Liver (tissue), 9 donors: ENCODE results near the gene POPDC2. TPM values are rescaled to one million over a fixed set of nuclear protein-coding genes. Genes with fewer than 3 reads are reported as not detected.
"Not testable (repeated sequence)": the region's sequence is repeated elsewhere in the genome, so short reads cannot be mapped to it uniquely, and the experiment has no call there.

Experiments
- DNase-seq: peaks from one replicate; pipeline ENCODE4 v3.0.0-alpha.2; 2017; ENCODE audit warnings: low spot score
- H3K27ac ChIP-seq, 2 donors: one replicate each; pipeline ENCODE4 v1.7.0; 2013; ENCODE audit warnings: inconsistent platforms in 2 of 2, low read length in 2 of 2, control low read depth in 1 of 2, low read depth in 1 of 2, mild to moderate bottlenecking in 1 of 2
- H3K27me3 ChIP-seq, 4 donors: one replicate each; pipeline versions ENCODE4 v1.6.1 to v1.7.0; 2013; ENCODE audit warnings: low read length in 3 of 4, inconsistent platforms in 1 of 4, mild to moderate bottlenecking in 1 of 4, moderate library complexity in 1 of 4; ENCODE audit not compliant: control insufficient read depth in 4 of 4, insufficient read depth in 4 of 4
- H3K36me3 ChIP-seq, 4 donors: one replicate each; pipeline versions ENCODE4 v1.6.1 to v1.7.0; 2013; ENCODE audit warnings: low read length in 3 of 4, mild to moderate bottlenecking in 3 of 4, low read depth in 1 of 4, moderate library complexity in 1 of 4; ENCODE audit not compliant: control insufficient read depth in 4 of 4, insufficient read depth in 3 of 4
- H3K4me1 ChIP-seq, 4 donors: one replicate each; pipeline versions ENCODE4 v1.6.1 to v1.7.0; 2013; ENCODE audit warnings: low read length in 3 of 4, mild to moderate bottlenecking in 3 of 4, moderate library complexity in 1 of 4; ENCODE audit not compliant: control insufficient read depth in 4 of 4, insufficient read depth in 4 of 4
- H3K4me3 ChIP-seq, 3 donors: one replicate each; pipeline versions ENCODE4 v1.6.1 to v1.7.0; 2013; ENCODE audit warnings: low read length in 3 of 3, control low read depth in 1 of 3, low read depth in 1 of 3, mild to moderate bottlenecking in 1 of 3
- H3K9ac ChIP-seq, 2 donors: one replicate each; pipeline ENCODE4 v1.7.0; 2013; ENCODE audit warnings: low read length in 2 of 2, mild to moderate bottlenecking in 2 of 2, moderate library complexity in 2 of 2, control low read depth in 1 of 2, low read depth in 1 of 2
- H3K9me3 ChIP-seq, 4 donors: one replicate each; pipeline versions ENCODE4 v1.6.1 to v1.7.0; 2013; ENCODE audit warnings: low read length in 3 of 4; ENCODE audit not compliant: control insufficient read depth in 4 of 4
- FOXA2 ChIP-seq: IDR thresholded peaks from 2 replicates; pipeline ENCODE4 v1.6.1; 2016; ENCODE audit warnings: antibody characterized with exemption
- HNF4A ChIP-seq, 2 donors: conservative IDR thresholded peaks; 2 replicates each; pipeline ENCODE4 v1.6.1; 2016; ENCODE audit warnings: antibody characterized with exemption in 2 of 2, mild to moderate bottlenecking in 2 of 2
- JUND ChIP-seq, 2 donors: IDR thresholded peaks; 2 replicates each; pipeline ENCODE4 v1.6.1; 2016; ENCODE audit warnings: antibody characterized with exemption in 2 of 2
- MAX ChIP-seq: IDR thresholded peaks from 2 replicates; pipeline ENCODE4 v1.6.1; 2016; ENCODE audit warnings: antibody characterized with exemption
- NR2F2 ChIP-seq: IDR thresholded peaks from 2 replicates; pipeline ENCODE4 v1.6.1; 2016; ENCODE audit warnings: antibody characterized with exemption
- RAD21 ChIP-seq, 2 donors: IDR thresholded peaks; 2 replicates each; pipeline ENCODE4 v1.6.1; 2016; ENCODE audit warnings: antibody characterized with exemption in 2 of 2, mild to moderate bottlenecking in 2 of 2
- SP1 ChIP-seq: IDR thresholded peaks from 2 replicates; pipeline ENCODE4 v1.6.1; 2018; ENCODE audit warnings: antibody characterized with exemption, mild to moderate bottlenecking
- WGBS: extraction: QIAGEN DNeasy Blood & Tissue Kit; methylation state at CpG from one replicate; pipeline ENCODE4 v1.1.7; 2013; 5-methylcytosine and 5-hydroxymethylcytosine counted together
- polyA plus RNA-seq, 2 donors: library from polyadenylated mRNA; stranded (reverse) in 1 of 2; unstranded in 1 of 2; fragments of 200-250 nt in 1 of 2; fragments of >200 nt in 1 of 2; fragmentation: Nextera tagmentation in 1 of 2; extraction: Ambion mirVana in 1 of 2; gene quantifications; one replicate each; pipeline versions ENCODE4 v1.2.1 to v1.2.3, GENCODE V29; 2013 to 2015
- total RNA-seq, 2 donors: library from RNA; depleted of rRNA; stranded (reverse); fragments of >200 nt; gene quantifications; one replicate each; pipeline ENCODE4 v1.2.3, GENCODE V29; 2014
- donor health status: healthy.
- donor health status: healthy.
- donor health status: healthy.
- donor health status: healthy.
- donor health status: healthy.

POPDC2 gene
- total and polyA plus RNA-seq, 4 donors: 0.16 to 1.1 (median 0.46) TPM

DNA sequence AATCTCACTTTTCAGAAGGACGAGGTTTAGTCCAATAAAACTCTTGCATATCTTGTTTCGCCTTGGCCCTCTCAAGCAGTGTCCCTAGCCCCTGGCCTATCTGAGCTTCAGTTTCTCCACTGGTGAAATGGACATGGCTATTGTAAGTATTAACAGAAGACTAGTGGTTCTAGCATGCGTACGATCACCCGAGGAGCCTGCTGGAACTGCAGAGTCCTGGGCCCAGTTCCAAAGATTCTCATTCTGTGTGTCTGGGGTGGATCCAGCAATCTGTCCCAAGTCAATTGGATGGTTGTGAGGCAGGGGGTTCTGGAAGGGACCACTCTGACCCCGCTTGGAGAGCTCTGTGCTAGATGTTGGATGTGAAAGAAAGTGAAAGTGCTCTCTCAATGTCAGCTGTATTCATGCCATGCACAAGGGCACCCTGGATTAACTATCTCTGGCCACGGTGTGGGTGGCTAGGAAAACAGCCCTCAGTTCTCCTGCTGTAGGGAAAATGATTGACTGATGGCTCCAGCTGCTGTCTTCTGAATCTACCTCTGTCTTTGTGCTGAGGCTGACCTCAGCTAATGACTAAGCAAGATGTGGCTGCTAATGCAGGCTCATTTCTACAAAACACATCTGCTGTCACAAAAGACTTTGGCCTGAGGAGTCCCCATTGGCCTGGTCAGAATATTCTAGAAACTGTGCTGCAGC is 64.6 kb downstream of the POPDC2 start:
- DNase-seq: no peak
- H3K4me3 ChIP-seq: peak overlapping the region in 1 of 3 donors; percentile 3
- H3K9ac ChIP-seq: no peak overlapping the region
- no peaks in the 10 kb centered on the region for H3K27me3 ChIP-seq
- peak overlapping the region in 1 of 2 donors; percentile 44 for H3K27ac ChIP-seq
- no peaks in the 10 kb centered on the region for H3K9me3 ChIP-seq
- peaks cover 2 to 42% (median 24%) of the 10 kb centered on the region in 4 donors for H3K4me1 ChIP-seq
- H3K36me3 ChIP-seq: no peaks in the 10 kb centered on the region
- TF ChIP-seq HNF4A (conservative IDR thresholded peaks at IDR 0.05) (peak in 1 of 2 donors; percentile 23), MAX (no peak)
- WGBS: 74% methylated on average over 7 of the region's 7 CpGs

DNA sequence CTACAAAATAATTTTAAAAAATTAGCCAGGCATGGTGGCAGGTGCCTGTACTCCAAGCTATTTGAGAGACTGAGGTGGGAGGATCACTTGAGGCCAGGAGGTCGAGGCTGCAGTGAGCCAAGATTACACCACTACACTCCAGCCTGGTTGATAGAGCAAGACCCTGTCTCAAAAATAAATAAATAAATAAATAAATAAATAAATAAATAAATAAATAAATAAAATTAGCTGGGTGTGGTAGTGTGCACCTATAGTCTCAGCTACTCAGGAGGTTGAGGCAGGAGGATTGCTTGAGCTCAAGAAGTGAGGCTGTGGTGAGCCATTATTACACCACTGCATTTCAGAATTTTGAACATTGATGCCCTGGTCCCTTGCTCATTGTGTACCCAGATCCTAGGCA is 65.5 kb downstream of the POPDC2 start:
- not testable (repeated sequence) for H3K27ac ChIP-seq, H3K27me3 ChIP-seq, DNase-seq, H3K9me3 ChIP-seq, H3K4me3 ChIP-seq, H3K9ac ChIP-seq, H3K36me3 ChIP-seq
- peaks cover 2 to 40% (median 24%) of the 10 kb centered on the region in 4 donors for H3K4me1 ChIP-seq
- 82% methylated on average over 1 of the region's 1 CpG for WGBS

- no peak overlapping the region for H3K27ac ChIP-seq
- 82% methylated on average over 5 of the region's 5 CpGs for WGBS
- no peak overlapping the region for H3K4me3 ChIP-seq
- H3K36me3 ChIP-seq: no peaks in the 10 kb centered on the region
- H3K4me1 ChIP-seq: peaks cover 2 to 33% (median 20%) of the 10 kb centered on the region in 4 donors
- H3K27me3 ChIP-seq: no peaks in the 10 kb centered on the region
- no peaks in the 10 kb centered on the region for H3K9me3 ChIP-seq
- TF ChIP-seq JUND (IDR thresholded peaks at IDR 0.05) (no peak), FOXA2 (no peak)
- H3K9ac ChIP-seq: no peak overlapping the region
- no peak for DNase-seq
These were observed 66.3 kb downstream of the POPDC2 start for GRCh38 chr3:119594066-119594465.

DNA sequence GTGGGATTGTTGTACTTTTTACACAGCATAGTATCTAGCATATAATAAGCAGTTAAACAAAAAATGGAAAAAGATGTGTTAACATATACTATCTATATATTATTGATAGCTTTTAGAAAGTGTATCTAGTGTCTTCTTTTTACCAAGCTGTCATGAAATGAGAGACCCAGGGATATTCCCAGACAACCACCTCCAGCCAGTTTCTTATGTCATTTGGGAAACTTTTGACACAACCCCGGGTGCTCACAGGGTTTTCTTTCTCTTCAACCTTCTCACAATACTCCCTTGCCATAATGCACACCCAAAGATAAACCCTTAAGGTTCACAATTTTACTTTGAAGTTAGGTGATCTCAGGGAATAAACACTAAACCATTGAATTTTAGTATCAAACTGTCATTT is 67.5 kb downstream of the POPDC2 start:
- H3K27me3 ChIP-seq: no peaks in the 10 kb centered on the region
- DNase-seq: no peak
- H3K27ac ChIP-seq: no peak overlapping the region
- no peak overlapping the region for H3K4me3 ChIP-seq
- H3K4me1 ChIP-seq: peaks cover 2 to 22% (median 11%) of the 10 kb centered on the region in 4 donors
- no peaks in the 10 kb centered on the region for H3K9me3 ChIP-seq
- 64% methylated on average over 1 of the region's 1 CpG for WGBS
- no peaks in the 10 kb centered on the region for H3K36me3 ChIP-seq
- H3K9ac ChIP-seq: no peak overlapping the region
- TF ChIP-seq RAD21 (IDR thresholded peaks at IDR 0.05) (no peak), NR2F2 (no peak), SP1 (no peak), JUND (IDR thresholded peaks at IDR 0.05) (no peak)

Other genes with a start within 250 kb of the POPDC2 start
- 10 to 100 TPM; 19.7 to 69.2 TPM for gene TMEM39A, start 197.0 kb downstream of the POPDC2 start, total RNA-seq
- 10 to 100 TPM in 1 of 2 donors, 1 to 10 TPM in 1; 4.7 to 15.2 TPM for gene TMEM39A, start 197.0 kb downstream of the POPDC2 start, polyA plus RNA-seq
- 10 to 100 TPM in 1 of 2 donors, 1 to 10 TPM in 1; 7.2 to 11.1 TPM for gene POGLUT1, start 191.6 kb downstream of the POPDC2 start, total RNA-seq
- 1 to 10 TPM; 4.7 to 6.1 TPM for gene POGLUT1, start 191.6 kb downstream of the POPDC2 start, polyA plus RNA-seq
- gene TIMMDC1, start 162.0 kb downstream of the POPDC2 start, total RNA-seq: 10 to 100 TPM; 25.4 to 30.0 TPM
- gene TIMMDC1, start 162.0 kb downstream of the POPDC2 start, polyA plus RNA-seq: 10 to 100 TPM; 36.4 to 54.2 TPM
- 1 to 10 TPM; 1.0 to 1.5 TPM for gene CD80, start 101.0 kb downstream of the POPDC2 start, total RNA-seq
- gene CD80, start 101.0 kb downstream of the POPDC2 start, polyA plus RNA-seq: under 1 TPM; 0.21 to 0.22 TPM
- 1 to 10 TPM; 2.7 to 3.8 TPM for gene ADPRH, start 81.1 kb downstream of the POPDC2 start, total RNA-seq
- 1 to 10 TPM in 1 of 2 donors, under 1 TPM in 1; 0.89 to 2.1 TPM for gene ADPRH, start 81.1 kb downstream of the POPDC2 start, polyA plus RNA-seq
- 10 to 100 TPM in 1 of 2 donors, 1 to 10 TPM in 1; 6.0 to 63.9 TPM for gene PLA1A, start 62.7 kb downstream of the POPDC2 start, total RNA-seq
- 10 to 100 TPM; 30.6 to 35.4 TPM for gene PLA1A, start 62.7 kb downstream of the POPDC2 start, polyA plus RNA-seq
- gene COX17, start 16.8 kb upstream of the POPDC2 start, total RNA-seq: 10 to 100 TPM; 10.3 to 30.6 TPM
- gene COX17, start 16.8 kb upstream of the POPDC2 start, polyA plus RNA-seq: 100 to 1,000 TPM in 1 of 2 donors, 10 to 100 TPM in 1; 67.3 to 164 TPM
- 1 to 10 TPM in 1 of 2 donors, under 1 TPM in 1; 0.23 to 1.3 TPM for gene CFAP91, start 42.4 kb upstream of the POPDC2 start, total RNA-seq
- gene CFAP91, start 42.4 kb upstream of the POPDC2 start, polyA plus RNA-seq: under 1 TPM; 0.48 to 0.63 TPM
- 100 to 1,000 TPM in 1 of 2 donors, 1 to 10 TPM in 1; 3.2 to 121 TPM for gene NR1I2, start 121.5 kb upstream of the POPDC2 start, total RNA-seq
- 10 to 100 TPM; 32.6 to 63.5 TPM for gene NR1I2, start 121.5 kb upstream of the POPDC2 start, polyA plus RNA-seq